Common myeloid progenitor, CD34-positive (primary cell): Measurements from ENCODE around the gene RNF166.

Experiments used
- CTCF ChIA-PET: fragments of 350-600 bp; sonication (Branson Sonifier 250); formaldehyde crosslinking; loops from one replicate; lab custom pipeline; 2021; ENCODE audit warnings: antibody characterized with exemption; lab: Charles Lee
- POLR2A ChIA-PET: fragments of 350-600 bp; sonication (Branson Sonifier 250); formaldehyde crosslinking; loops from one replicate; lab custom pipeline; 2021; ENCODE audit warnings: antibody characterized with exemption; lab: Charles Lee
- DNase-seq, 3 donors: peaks; one replicate each; pipeline versions ENCODE4 v3.0.0 to v3.0.0-alpha.2; 2013
- H3K27ac ChIP-seq, 2 experiments: 1 replicate in 1 of 2; 2 replicates in 1 of 2; pipeline ENCODE4 v1.7.0; 2013; ENCODE audit warnings: inconsistent platforms in 2 of 2, low read length in 2 of 2, mild to moderate bottlenecking in 2 of 2, low read depth in 1 of 2, moderate library complexity in 1 of 2; ENCODE audit not compliant: severe bottlenecking in 2 of 2, insufficient read depth in 1 of 2, poor library complexity in 1 of 2
- H3K27me3 ChIP-seq, 5 experiments: replicated peaks in 2 of 5; 1 replicate in 3 of 5; 2 replicates in 2 of 5; pipeline versions ENCODE4 v1.6.1 to v1.7.0; 2013; ENCODE audit warnings: low read length in 4 of 5, mild to moderate bottlenecking in 2 of 5, moderate library complexity in 2 of 5, inconsistent platforms in 1 of 5; ENCODE audit not compliant: insufficient read depth in 5 of 5, control insufficient read depth in 4 of 5
- H3K36me3 ChIP-seq, 4 experiments: 1 replicate in 2 of 4; 2 replicates in 2 of 4; pipeline versions ENCODE4 v1.6.1 to v1.7.0; 2013; ENCODE audit warnings: low read length in 3 of 4, control low read depth in 1 of 4, mild to moderate bottlenecking in 1 of 4; ENCODE audit not compliant: control insufficient read depth in 4 of 4, insufficient read depth in 4 of 4
- H3K4me1 ChIP-seq, 4 experiments: 1 replicate in 3 of 4; 2 replicates in 1 of 4; pipeline versions ENCODE4 v1.6.1 to v1.7.1; 2013; ENCODE audit warnings: low read length in 3 of 4, mild to moderate bottlenecking in 3 of 4, control low read depth in 1 of 4, inconsistent platforms in 1 of 4, moderate library complexity in 1 of 4; ENCODE audit not compliant: control insufficient read depth in 4 of 4, insufficient read depth in 4 of 4; ENCODE audit errors: control extremely low read depth in 1 of 4
- H3K4me3 ChIP-seq, 7 experiments: 1 replicate in 4 of 7; 2 replicates in 3 of 7; pipeline versions ENCODE4 v1.5.1 to v1.7.0; 2013; ENCODE audit warnings: mild to moderate bottlenecking in 7 of 7, low read length in 6 of 7, moderate library complexity in 6 of 7, inconsistent platforms in 2 of 7, low read depth in 2 of 7, control low read depth in 1 of 7; ENCODE audit not compliant: insufficient read depth in 4 of 7, control insufficient read depth in 1 of 7; ENCODE audit errors: extremely low read depth in 1 of 7
- H3K9me3 ChIP-seq, 5 experiments: 1 replicate in 4 of 5; 2 replicates in 1 of 5; pipeline versions ENCODE4 v1.6.1 to v1.7.1; 2013; ENCODE audit warnings: low read length in 4 of 5, mild to moderate bottlenecking in 2 of 5, inconsistent platforms in 1 of 5, low read depth in 1 of 5, moderate library complexity in 1 of 5; ENCODE audit not compliant: control insufficient read depth in 4 of 5, insufficient read depth in 2 of 5; ENCODE audit errors: control extremely low read depth in 1 of 5
- WGBS: methylation state at CpG from one replicate; pipeline ENCODE4 v1.1.5; 2013; ENCODE audit not compliant: insufficient coverage; 5-methylcytosine and 5-hydroxymethylcytosine counted together

The RNF166 gene

GRCh38 chr16:88706965-88707826, 988 bp upstream of the RNF166 start:
- WGBS, result 87% methylated on average over 5 of the region's 17 CpGs
- Histone ChIP-seq H3K36me3 (peaks cover 0 to 38% (median 3%) of the 10 kb centered on the region in 4 experiments), H3K27ac (peak overlapping the region; percentile 40 to 79), H3K27me3 (no peaks in the 10 kb centered on the region), H3K4me1 (peaks cover 9 to 51% (median 47%) of the 10 kb centered on the region in 4 experiments), H3K9me3 (no peaks in the 10 kb centered on the region), H3K4me3 (peak overlapping the region; percentile 70 to 93 (median 87))
- POLR2A ChIA-PET, result interaction anchor here (0.6 to 1.5 kb wide), 2 partner anchors 15 to 214 kb away, joined by 3 to 6 read pairs; no protein-coding TSS in a partner anchor
- CTCF ChIA-PET, result no interaction called here
- no peak for DNase-seq

- H3K4me1 ChIP-seq, result peaks cover 9 to 61% (median 60%) of the 10 kb centered on the region in 4 experiments
- POLR2A ChIA-PET, result no interaction called here
- peaks cover 0 to 32% (median 3%) of the 10 kb centered on the region in 4 experiments for H3K36me3 ChIP-seq
- peak in 1 of 3 donors; percentile 28 for DNase-seq
- H3K27me3 ChIP-seq, result no peaks in the 10 kb centered on the region
- WGBS, result 0% methylated on average over 43 of the region's 57 CpGs
- CTCF ChIA-PET, result interaction anchor here (0.6 to 4.5 kb wide), 4 partner anchors 18 to 95 kb away, joined by 3 to 18 read pairs (median 12); no protein-coding TSS in a partner anchor
- no peaks in the 10 kb centered on the region for H3K9me3 ChIP-seq
- H3K4me3 ChIP-seq, result peak overlapping the region; percentile 70 to 93 (median 87)
- H3K27ac ChIP-seq, result peak overlapping the region in 1 of 2 experiments; percentile 79
Measured at GRCh38 chr16:88705801-88706228, 393 bp downstream of the RNF166 start.

GRCh38 chr16:88705076-88705684, 1.0 kb downstream of the RNF166 start:
- 22% methylated on average over 7 of the region's 9 CpGs for WGBS
- Histone ChIP-seq H3K9me3 (no peaks in the 10 kb centered on the region), H3K27ac (peak overlapping the region in 1 of 2 experiments; percentile 75), H3K27me3 (no peaks in the 10 kb centered on the region), H3K4me3 (peak overlapping the region; percentile 70 to 93 (median 87)), H3K36me3 (peaks cover 0 to 30% (median 3%) of the 10 kb centered on the region in 4 experiments), H3K4me1 (peaks cover 9 to 68% (median 66%) of the 10 kb centered on the region in 4 experiments)
- CTCF ChIA-PET, result interaction anchor here (0.6 to 4.5 kb wide), 5 partner anchors 9 to 96 kb away, joined by 3 to 18 read pairs (median 11); no protein-coding TSS in a partner anchor
- POLR2A ChIA-PET, result interaction anchor here (0.6 kb wide), 1 partner anchor 19 kb away, joined by 3 read pairs; the partner anchor contains the start of gene SNAI3
- DNase-seq, result peak in 2 of 3 donors; percentile 11 to 35

- 0% methylated on average over 15 of the region's 26 CpGs for WGBS
- Histone ChIP-seq H3K36me3 (peaks cover 0 to 34% (median 13%) of the 10 kb centered on the region in 4 experiments), H3K4me3 (peak overlapping the region in 6 of 7 experiments; percentile 48 to 87 (median 66)), H3K27ac (peak overlapping the region; percentile 64 to 77), H3K9me3 (no peaks in the 10 kb centered on the region), H3K4me1 (peaks cover 9 to 79% (median 78%) of the 10 kb centered on the region in 4 experiments), H3K27me3 (no peaks in the 10 kb centered on the region)
- peak; percentile 56 to 84 (median 77) for DNase-seq
- CTCF ChIA-PET, result interaction anchor here (0.7 to 4.5 kb wide), 7 partner anchors 8 to 65 kb away, joined by 3 to 18 read pairs (median 4); no protein-coding TSS in a partner anchor
- POLR2A ChIA-PET, result interaction anchor here (0.6 to 2.8 kb wide), 6 partner anchors 12 to 91 kb away, joined by 3 to 11 read pairs (median 3); partner anchors contain the start of genes MVD and SNAI3
Measured at GRCh38 chr16:88703486-88704309, 2.5 kb downstream of the RNF166 start.

GRCh38 chr16:88702371-88703210, 3.6 kb downstream of the RNF166 start:
- H3K27me3 ChIP-seq, result no peaks in the 10 kb centered on the region
- no peaks in the 10 kb centered on the region for H3K9me3 ChIP-seq
- peaks cover 0 to 40% (median 21%) of the 10 kb centered on the region in 4 experiments for H3K36me3 ChIP-seq
- 58% methylated on average over 31 of the region's 31 CpGs for WGBS
- peaks cover 9 to 84% (median 81%) of the 10 kb centered on the region in 4 experiments for H3K4me1 ChIP-seq
- ChIA-PET CTCF (interaction anchor here (0.7 to 4.5 kb wide), 7 partner anchors 9 to 481 kb away, joined by 3 to 24 read pairs (median 5); no protein-coding TSS in a partner anchor), POLR2A (interaction anchor here (0.5 to 2.8 kb wide), 6 partner anchors 11 to 550 kb away, joined by 3 to 15 read pairs (median 6); partner anchors contain the start of gene SNAI3)
- H3K4me3 ChIP-seq, result peak overlapping the region in 6 of 7 experiments; percentile 40 to 87 (median 66)
- H3K27ac ChIP-seq, result peak overlapping the region in 1 of 2 experiments; percentile 77
- peak in 2 of 3 donors; percentile 40 to 42 for DNase-seq
